ENCODE data around the gene BAIAP2. TPM values are rescaled to one million over a fixed set of nuclear protein-coding genes. Genes with fewer than 3 reads are reported as not detected.

Gene BAIAP2
- total and polyA plus RNA-seq, 2 donors (not counting 3 experiments of a cell fraction or from before 2014, with no cell fraction given), result 12.3 to 18.6 TPM

- no peak for DNase-seq (ENCODE audit: low read depth, low spot score)
- no TSS peak for BruUV-seq (replicated peaks)
- peaks cover 2% of the 10 kb centered on the region for H3K79me2 ChIP-seq (ENCODE audit: control insufficient read depth, insufficient read depth, low read length)
- no peaks in the 10 kb centered on the region for H3K4me1 ChIP-seq (ENCODE audit: control insufficient read depth, extremely low read depth, insufficient read depth, low read length)
- TF ChIP-seq, protein P1, sequence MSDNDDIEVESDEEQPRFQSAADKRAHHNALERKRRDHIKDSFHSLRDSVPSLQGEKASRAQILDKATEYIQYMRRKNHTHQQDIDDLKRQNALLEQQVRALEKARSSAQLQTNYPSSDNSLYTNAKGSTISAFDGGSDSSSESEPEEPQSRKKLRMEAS (IDR thresholded peaks at IDR 0.05; ENCODE audit: insufficient read depth, insufficient read length), result no peak
- TF ChIP-seq POLR2A (IDR thresholded peaks at IDR 0.05; ENCODE audit: low read depth, low read length) (no peak), GATA2 (IDR thresholded peaks at IDR 0.05; ENCODE audit: insufficient read depth, insufficient read length, low read depth, low read length) (no peak), POLR2AphosphoS5 (IDR thresholded peaks at IDR 0.05; ENCODE audit: insufficient read depth, low read depth, low read length) (no peak), FOS (IDR thresholded peaks at IDR 0.05; ENCODE audit: borderline replicate concordance, insufficient read depth, low read length) (no peak), EZH2 (IDR thresholded peaks at IDR 0.05; ENCODE audit: borderline replicate concordance, low read depth, low read length, severe bottlenecking) (no peak), MYC (IDR thresholded peaks at IDR 0.05; ENCODE audit: low read depth, low read length) (no peak), JUN (IDR thresholded peaks at IDR 0.05; ENCODE audit: borderline replicate concordance, insufficient read depth, insufficient read length, low read depth) (no peak), CTCF (IDR thresholded peaks at IDR 0.05; ENCODE audit: extremely low read depth in 1 of 2, insufficient read depth in 1 of 2, low read depth in 1 of 2, low read length in 2 of 2) (no peak)
- no peaks in the 10 kb centered on the region for H4K20me1 ChIP-seq (replicated peaks; ENCODE audit: control insufficient read depth, extremely low read depth, insufficient read depth, low read length)
- no peaks in the 10 kb centered on the region for H3K27me3 ChIP-seq (ENCODE audit: control insufficient read depth in 2 of 2, insufficient read depth in 2 of 2, low read length in 2 of 2)
- no peak overlapping the region for H3K4me3 ChIP-seq (replicated peaks in 1 of 3; ENCODE audit: insufficient read depth in 1 of 3, low read depth in 1 of 3, low read length in 3 of 3)
- intact Hi-C loops (cut with micrococcal nuclease), result no loop called here
- H3K9me1 ChIP-seq (replicated peaks; ENCODE audit: control insufficient read depth, extremely low read depth, insufficient read depth, low read length), result no peaks in the 10 kb centered on the region
- H3K9ac ChIP-seq (replicated peaks; ENCODE audit: extremely low read depth, insufficient read depth, low read length), result no peak overlapping the region
- ChIA-PET CTCF (interaction anchor here (0.5 to 3.4 kb wide), 4 partner anchors 112 to 560 kb away, joined by 3 to 62 read pairs (median 24); no protein-coding TSS in a partner anchor), POLR2A (no interaction called here)
- H3K36me3 ChIP-seq (ENCODE audit: control insufficient read depth in 2 of 2, extremely low read depth in 1 of 2, insufficient read depth in 2 of 2, low read length in 2 of 2), result no peaks in the 10 kb centered on the region
- FAIRE-seq, result no peak
- H3K27ac ChIP-seq (ENCODE audit: insufficient read depth, low read depth, low read length), result no peak overlapping the region
- no peaks in the 10 kb centered on the region for H3K9me3 ChIP-seq (replicated peaks; ENCODE audit: control insufficient read depth, insufficient read depth, low read length)
- H3K4me2 ChIP-seq (ENCODE audit: insufficient read depth, low read length), result no peak overlapping the region
- H2AFZ ChIP-seq (ENCODE audit: low read depth, low read length), result no peak overlapping the region
- dilution Hi-C loops (cut with MboI; ENCODE audit: extremely low pct_ligation_motif_present, low sequenced_read_pairs), result no loop called here
Observed at GRCh38 chr17:80986816-80987475, 48.0 kb upstream of the BAIAP2 start.

All from endothelial cell of umbilical vein (primary cell).